ENCODE results near the gene ATF7IP.
A peak's percentile ranks its signal among the peaks of the same experiment; 100 is the strongest.
"Not testable (repeated sequence)": the region's sequence is repeated elsewhere in the genome, so short reads cannot be mapped to it uniquely, and the experiment has no call there.

The ATF7IP gene, protein sequence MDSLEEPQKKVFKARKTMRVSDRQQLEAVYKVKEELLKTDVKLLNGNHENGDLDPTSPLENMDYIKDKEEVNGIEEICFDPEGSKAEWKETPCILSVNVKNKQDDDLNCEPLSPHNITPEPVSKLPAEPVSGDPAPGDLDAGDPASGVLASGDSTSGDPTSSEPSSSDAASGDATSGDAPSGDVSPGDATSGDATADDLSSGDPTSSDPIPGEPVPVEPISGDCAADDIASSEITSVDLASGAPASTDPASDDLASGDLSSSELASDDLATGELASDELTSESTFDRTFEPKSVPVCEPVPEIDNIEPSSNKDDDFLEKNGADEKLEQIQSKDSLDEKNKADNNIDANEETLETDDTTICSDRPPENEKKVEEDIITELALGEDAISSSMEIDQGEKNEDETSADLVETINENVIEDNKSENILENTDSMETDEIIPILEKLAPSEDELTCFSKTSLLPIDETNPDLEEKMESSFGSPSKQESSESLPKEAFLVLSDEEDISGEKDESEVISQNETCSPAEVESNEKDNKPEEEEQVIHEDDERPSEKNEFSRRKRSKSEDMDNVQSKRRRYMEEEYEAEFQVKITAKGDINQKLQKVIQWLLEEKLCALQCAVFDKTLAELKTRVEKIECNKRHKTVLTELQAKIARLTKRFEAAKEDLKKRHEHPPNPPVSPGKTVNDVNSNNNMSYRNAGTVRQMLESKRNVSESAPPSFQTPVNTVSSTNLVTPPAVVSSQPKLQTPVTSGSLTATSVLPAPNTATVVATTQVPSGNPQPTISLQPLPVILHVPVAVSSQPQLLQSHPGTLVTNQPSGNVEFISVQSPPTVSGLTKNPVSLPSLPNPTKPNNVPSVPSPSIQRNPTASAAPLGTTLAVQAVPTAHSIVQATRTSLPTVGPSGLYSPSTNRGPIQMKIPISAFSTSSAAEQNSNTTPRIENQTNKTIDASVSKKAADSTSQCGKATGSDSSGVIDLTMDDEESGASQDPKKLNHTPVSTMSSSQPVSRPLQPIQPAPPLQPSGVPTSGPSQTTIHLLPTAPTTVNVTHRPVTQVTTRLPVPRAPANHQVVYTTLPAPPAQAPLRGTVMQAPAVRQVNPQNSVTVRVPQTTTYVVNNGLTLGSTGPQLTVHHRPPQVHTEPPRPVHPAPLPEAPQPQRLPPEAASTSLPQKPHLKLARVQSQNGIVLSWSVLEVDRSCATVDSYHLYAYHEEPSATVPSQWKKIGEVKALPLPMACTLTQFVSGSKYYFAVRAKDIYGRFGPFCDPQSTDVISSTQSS

DNA sequence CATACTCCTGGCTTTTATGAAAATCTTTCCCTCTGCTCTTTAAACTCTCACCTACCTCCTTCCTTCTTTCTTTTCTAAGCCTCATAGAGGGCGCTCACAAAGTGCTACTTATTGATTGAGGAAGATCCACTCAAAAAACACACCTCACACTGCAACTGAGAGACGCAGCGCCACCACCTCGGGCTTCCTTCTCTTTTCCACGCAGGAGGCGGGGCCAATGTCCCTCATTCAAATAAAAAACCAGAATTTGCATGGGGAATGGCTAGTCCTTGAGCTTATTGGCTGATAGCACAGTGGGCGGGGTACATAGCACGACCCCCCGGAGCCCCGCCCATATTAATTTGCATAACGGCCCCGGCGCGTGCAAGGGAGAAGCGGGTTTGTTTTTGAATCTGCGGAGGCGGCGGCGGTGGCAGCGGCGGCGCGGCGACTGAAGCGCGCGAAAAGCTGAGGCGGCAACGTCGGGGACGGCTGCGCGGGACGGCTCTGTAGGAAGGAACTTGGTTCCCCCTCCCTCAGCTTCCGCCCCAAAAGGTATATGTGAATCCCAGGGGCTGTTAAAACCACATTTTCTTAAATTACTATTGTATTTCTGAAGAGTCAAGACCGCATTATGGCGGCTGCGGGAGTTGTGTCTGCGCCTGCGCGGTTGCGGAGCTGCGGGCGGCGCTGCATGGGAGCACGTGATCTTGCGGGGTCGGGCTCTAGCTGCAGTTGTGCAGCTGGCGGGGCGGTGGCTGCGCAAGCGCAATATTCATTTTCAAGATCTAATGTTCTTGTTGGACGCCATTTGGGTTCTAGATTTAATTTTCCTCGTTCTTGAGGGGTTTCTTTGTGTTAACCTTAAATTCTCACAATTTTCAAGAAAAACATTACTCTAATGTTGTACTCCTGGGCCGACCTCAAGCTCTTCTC is at the start of gene ATF7IP:
Gene ATF7IP, plus strand, starts transcription at position 389 of the 915 bp plus-strand sequence. CDS start 58,234 bp downstream, outside the sequence.
- peak; percentile 64 to 97 (median 90) for DNase-seq

DNA sequence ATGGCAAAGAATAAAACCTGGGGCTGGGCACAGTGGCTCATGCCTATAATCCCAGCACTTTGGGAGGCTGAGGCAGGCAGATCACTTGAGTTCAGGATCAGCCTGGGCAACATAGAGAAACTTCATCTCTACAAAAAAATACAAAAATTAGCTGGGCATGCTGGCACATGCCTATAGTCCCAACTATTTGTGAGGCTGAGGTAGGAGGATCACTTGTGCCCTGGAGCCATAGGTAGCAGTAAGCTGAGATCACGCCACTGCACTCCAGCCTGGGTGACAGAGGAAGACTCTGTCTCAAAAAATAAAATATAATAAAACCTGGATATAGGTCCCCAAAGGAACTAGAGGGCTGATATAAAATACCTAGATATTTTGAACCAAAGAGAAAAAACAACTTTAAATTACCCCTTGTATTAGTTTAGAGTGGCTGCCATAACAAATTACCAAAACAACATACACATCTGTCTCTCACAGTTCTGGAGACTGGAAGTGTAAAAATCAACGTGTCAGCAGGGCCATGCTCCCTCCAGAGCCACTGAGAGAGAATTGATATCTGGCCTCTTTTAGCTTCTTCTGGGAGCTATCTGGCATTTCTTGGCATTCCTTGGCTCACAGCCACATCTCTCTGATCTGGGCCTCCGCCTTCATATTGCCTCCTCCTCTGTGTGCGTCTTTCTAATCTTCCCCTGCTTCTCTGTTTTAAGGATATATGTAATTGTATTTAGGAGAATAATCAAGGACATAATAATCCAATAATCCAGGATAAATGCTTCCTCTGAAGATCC is 47.9 kb upstream of the ATF7IP start:
- no peak for DNase-seq

DNA sequence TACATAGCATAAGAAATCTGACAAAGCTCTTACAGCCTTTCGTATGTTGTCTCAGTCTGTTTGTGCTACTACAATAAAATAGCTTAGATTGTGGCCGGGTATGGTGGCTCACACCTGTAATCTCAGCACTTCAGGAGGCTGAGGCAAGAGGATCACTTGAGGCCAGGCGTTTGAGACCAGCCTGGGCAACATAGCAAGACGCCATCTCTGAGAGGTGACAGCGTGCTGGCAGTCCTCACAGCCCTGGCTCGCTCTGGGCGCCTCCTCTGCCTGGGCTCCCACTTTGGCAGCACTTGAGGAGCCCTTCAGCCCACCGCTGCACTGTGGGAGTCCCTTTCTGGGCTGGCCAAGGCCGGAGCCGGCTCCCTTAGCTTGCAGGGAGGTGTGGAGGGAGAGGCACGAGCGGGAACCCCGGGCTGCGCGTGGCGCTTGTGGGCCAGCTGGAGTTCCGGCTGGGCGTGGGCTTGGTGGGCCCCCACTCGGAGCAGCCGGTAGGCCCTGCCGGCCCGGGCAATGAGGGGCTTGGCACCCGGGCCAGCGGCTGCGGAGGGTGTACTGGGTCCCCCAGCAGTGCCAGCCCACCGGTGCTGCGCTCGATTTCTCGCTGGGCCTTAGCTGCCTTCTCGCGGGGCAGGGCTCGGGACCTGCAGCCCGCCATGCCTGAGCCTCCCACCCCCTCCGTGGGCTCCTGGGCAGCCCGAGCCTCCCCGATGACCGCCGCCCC is 45.6 kb upstream of the ATF7IP start:
- DNase-seq: not testable (repeated sequence)

DNA sequence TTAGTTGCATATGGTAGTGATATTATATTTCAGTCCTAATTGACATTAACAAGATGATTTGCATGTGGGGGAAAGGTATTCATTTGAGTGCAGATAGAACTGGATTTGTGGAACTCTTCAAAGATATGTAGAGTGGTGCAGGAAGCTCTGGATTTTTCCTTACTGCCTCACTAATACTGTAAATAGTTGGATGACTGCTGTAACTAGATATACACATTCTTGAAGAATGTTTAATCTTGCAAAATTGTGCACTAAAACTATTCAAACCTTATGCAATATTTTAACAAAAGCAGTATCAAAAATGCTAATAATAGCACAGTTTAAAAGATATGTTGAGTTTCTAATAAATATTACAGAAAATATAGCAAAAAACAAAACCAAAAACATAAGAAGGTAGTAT is 43.1 kb upstream of the ATF7IP start:
- DNase-seq: no peak

DNA sequence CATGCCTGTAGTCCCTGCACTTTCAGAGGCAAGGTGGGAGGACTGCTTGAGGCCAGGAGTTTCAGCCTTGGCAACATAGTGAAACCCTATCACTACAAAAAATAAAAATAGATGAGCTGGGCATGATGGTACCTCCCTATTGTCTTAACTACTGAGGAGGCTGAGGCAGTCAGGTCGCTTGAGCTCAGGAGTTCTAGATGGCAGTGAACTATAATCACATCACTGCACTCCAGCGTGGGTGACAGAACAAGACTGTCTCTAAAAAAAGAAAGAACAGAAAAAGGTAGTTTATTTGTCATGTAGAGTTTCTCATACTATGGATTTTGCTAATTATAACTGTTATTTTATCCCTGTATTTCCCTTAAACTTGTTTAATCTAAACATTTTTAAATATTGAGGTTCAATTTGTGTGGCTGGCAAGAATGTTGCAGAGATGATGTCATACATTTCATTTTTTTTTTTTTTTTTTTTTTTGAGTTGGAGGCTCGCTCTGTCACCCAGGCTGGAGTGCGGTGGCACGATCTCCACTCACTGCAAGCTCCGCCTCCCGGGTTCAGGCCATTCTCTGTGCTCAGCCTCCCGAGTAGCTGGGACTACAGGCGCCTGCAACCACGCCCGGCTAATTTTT is 39.7 kb upstream of the ATF7IP start:
- DNase-seq: peak in 10 of 56 donors; percentile 1 to 38 (median 6)

DNA sequence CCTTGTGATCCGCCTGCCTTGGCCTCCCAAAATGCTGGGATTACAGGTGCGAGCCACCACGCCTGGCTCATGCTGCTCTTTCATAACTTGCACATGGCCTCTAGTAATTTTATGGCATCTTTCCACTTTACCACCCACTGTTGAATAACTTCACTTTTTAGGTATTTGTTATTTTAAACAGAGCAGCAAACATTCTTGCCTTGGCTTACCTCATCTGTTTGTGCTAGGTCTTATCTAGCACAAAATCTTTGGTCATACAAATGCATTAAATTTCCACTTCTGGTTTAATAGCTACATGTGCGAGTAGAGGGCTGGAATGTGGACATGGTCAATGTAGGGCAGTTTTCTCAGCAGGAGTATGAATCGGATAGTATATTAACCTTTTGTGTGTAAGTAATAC is 38.8 kb upstream of the ATF7IP start:
- DNase-seq: no peak

DNA sequence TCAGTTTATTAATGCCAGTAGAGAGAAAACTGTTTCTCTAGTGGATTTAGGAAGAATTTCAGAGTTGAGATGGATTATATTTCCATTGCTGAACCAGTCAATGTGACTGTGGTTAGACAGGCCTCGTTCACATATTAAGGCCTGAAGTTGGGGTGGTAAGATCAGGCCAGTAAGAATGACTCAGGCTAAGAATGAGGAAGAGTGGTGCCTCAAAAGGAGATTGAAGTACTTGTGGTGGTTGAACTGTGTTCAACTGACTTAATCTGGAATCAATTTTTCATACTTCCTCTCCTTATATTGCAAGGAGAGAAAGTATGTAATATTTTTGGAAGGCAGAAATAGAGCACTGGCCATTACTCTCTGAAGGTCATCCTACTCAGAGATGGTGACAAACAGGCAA is 37.8 kb upstream of the ATF7IP start:
- no peak for DNase-seq

DNA sequence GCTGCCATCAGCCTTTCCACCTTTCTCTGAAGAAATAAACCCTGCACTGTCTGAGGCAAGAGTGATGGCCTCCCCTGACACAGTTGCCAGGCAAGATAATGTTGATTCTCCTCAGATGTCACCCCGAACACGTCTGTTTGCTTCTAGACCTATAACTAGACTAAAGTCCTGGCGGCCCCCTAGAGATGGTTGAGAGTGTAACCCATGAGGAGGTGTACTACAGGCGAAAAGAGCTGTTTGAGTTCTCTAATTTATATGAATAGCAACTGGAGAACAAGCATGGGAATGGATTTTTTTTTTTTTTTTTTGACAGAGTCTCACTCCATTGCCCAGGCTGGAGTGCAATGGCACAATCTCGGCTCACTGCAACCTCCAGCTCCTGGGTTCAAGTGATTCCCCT is 33.0 kb upstream of the ATF7IP start:
- DNase-seq: no peak

DNA sequence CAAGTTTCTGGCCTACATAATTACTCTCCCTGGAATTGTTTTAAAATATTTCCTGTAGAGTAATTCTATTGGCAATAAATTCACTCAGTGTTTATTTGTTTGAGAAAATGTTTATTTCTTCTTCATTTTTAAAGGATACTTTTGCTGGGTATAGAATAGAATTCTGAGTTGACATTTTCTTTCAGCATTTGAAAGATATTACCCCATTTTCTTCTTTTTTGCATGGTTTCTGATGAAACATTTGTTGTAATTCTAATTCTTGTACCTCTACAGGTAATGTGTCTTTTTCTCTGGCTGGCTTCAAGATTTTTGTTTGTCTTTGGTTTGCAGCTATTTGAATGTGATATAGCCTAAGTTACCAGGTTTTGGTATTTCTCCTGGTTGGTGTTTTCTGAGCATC is 25.1 kb upstream of the ATF7IP start:
- no peak for DNase-seq

DNA sequence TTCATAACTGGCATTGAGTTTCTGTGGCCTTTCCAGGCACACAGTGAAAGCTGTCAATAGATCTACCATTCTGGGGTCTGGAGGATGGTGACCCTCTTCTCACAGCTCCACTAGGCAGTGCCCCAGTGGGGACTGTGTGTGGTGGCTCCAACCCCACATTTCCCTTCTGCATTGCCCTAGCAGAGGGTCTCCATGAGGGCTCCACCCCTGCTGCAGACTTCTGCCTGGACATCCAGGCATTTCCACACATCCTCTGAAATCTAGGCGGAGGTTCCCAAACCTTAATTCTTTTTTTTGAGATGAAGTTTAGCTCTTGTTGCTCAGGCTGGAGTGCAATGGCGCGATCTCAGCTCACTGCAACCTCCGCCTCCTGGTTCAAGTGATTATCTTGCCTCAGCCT is 14.0 kb upstream of the ATF7IP start:
- not testable (repeated sequence) for DNase-seq

DNA sequence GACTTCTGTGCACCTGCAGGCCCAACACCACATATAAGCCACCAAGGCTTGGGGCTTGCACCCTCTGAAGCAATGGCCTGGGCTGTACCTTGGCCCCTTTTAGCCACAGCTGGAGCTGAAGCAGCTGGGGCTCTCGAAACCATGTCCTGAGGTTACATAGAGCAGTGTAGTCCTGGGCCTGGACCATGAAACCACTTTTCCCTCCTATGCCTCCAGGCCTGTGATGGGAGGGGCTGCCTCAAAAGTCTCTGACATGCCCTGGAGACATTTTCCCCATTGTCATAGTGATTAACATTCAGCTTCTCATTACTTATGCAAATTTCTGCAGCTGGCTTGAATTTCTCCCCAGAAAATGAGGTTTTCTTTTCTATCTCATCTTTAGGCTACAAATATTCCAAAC is 13.4 kb upstream of the ATF7IP start:
- not testable (repeated sequence) for DNase-seq

DNA sequence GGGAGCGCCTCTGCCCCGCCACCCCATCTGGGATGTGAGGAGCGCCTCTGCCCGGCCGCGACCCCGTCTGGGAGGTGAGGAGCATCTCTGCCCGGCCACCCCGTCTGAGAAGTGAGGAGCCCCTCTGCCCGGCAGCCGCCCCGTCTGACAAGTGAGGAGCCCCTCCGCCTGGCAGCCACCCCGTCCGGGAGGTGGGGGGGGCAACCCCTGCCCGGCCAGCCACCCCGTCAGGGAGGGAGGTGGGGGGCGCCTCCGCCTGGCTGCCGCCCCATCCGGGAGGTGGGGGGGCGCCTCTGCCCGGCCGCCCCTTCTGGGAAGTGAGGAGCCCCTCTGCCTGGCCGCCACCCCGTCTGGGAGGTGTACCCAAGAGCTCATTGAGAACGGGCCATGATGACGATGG is 10.8 kb upstream of the ATF7IP start:
- DNase-seq: not testable (repeated sequence)

DNA sequence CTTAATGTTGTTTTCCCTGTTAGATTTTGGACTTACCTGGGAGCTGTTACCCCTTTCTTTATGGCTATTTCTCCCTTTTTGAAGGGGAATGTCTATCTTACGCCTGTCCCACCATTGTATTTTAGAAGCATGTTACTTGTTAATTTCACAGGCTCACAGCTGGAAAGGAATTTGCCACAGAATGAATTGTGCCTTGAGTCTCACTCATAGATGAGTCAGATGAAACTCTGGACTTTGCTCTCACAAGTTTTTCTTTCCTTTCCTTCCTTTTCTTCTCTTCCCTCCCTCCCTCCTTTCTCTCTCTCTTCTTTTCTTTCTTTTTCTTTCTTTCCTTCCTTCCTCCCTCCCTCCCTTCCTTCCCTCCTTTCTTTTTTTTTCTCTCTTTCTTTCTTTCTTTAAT is 9.3 kb upstream of the ATF7IP start:
- DNase-seq: no peak

DNA sequence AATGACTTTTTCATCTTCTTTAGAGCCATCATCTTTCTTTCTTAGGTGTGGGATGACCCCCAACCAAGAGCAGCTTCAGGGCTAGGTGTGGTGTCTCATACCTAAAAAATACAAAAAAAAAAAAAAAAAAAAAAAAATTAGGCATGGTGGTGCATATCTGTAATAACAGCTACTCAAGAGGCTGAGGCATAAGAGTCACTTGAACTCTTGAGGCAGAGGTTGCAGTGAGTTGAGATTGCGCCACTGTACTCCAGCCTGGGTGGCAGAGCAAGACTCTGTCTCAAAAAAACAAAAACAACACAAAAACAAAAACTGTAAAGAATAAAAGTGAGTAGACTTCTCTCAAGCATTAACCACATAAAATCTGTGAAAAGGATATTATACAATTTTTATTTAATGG is 8.0 kb upstream of the ATF7IP start:
- no peak for DNase-seq

DNA sequence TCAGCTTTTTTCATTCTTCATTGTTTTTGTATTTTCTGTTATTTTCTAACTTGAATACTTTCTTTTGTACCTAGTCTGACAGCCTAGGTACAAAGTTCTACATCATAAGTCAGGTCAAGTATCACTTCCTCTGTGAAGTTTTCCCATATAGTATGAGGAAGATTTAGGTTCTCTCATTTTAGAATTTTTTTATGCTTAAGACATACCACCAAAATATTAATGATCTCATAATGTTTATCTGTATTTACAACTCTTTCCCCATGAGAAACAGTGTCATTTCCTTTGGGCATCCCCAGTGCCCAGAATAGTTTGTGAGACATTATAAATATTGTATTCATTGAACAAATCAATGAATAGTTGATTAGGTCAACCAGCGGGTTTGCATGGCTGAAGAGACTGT is 3.1 kb upstream of the ATF7IP start:
- no peak for DNase-seq

DNA sequence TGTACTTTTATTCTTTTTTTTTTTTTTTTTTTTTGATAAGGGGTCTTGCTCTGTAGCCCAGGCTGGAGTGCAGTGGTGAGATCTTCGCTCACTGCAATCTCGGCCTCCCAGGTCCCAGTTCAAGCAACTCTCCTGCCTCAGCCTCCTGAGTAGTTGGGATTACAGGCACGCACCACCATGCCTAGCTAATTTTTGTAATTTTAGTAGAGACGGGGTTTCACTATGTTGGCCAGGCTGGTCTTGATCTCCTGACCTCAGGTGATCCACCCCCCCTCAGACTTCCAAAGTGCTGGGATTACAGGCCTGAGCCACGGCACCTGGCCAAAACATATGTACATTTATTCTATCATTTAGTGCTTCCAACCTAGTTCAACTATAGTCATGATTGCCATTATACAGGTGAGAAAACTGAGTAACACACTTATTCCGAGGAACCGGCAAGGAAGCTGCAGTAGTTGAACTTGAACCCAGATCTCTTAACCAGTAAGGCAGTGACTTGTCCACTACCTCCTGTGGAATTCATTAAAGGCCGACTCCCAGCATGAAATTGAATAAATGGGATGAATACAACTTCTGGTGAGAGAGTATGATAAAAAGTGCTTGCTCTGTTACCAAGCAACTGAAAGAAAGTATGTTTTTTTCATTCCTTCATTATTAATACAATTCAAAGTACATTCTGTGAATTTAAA is 755 bp upstream of the ATF7IP start:
- peak in 1 of 56 donors; percentile 0 for DNase-seq

DNA sequence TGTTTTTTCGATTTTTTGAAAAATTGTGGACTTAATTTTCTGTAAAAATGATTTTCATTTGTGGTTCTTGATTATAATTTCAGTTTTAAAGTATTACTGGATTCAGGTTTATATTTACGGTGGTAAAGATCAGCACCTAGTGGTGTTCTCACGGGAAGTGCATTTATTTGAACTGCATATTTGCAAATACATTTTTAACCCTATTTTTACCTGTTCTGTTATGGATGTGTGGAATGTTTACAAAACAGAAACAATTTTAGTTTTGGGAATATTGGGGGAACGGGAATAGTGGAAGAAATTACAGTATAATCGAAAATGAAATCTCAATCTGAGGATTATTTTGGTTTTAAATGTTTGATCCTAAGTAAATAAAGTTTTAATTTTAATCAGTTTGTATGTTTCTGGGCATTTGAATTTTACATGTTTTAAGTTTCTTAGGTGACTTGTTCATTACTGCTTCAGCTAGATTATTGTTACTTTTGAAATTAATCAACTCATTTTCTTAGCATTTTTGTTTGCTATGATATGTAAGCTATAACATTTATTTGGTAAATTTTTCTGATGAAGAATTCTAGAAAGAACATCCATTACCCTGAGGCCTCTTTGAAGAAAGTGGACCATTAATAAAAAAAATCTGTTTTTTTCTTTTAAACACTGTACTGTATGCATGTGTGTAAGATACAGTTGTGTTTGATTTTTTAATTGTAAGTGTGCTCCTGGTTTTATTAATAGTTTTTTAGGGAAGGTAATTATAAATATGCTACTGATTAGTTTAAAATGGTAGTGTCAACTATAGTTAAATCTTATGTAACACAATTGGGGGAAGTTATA is 942 bp downstream of the ATF7IP start:
- no peak for DNase-seq
